Panc1 (cell line): ENCODE results near the gene FAM107B. TPM values are rescaled to one million over a fixed set of nuclear protein-coding genes. Genes with fewer than 3 reads are reported as not detected.

Source experiments
- ATAC-seq: fragments of 200-7000 bp; cut with Tn5 transposase; 2 replicates; pipeline ENCODE4 v1.9.1; 2020; ENCODE audit warnings: mild to moderate bottlenecking, moderate library complexity
- BruUV-seq: library from RNA; stranded (reverse); fragments of 400-500 nt; replicated peaks from 2 replicates; lab custom pipeline; 2021; lab: Mats Ljungman, UMichigan
- CTCF ChIA-PET: fragments of 300-600 bp; sonication (Branson Sonifier 250); formaldehyde crosslinking; loops from one replicate; lab custom pipeline; 2022; ENCODE audit warnings: antibody characterized with exemption; lab: Charles Lee
- POLR2A ChIA-PET: fragments of 300-600 bp; sonication (Branson Sonifier 250); formaldehyde crosslinking; loops from one replicate; lab custom pipeline; 2022; ENCODE audit warnings: antibody characterized with exemption; lab: Charles Lee
- DNase-seq: peaks from one replicate; pipeline ENCODE4 v3.0.0-alpha.2; 2010; ENCODE audit warnings: low read depth, low spot score
- H3K27ac ChIP-seq: 2 replicates; pipeline ENCODE4 v1.5.1; 2011; ENCODE audit warnings: mild to moderate bottlenecking, low read length, inconsistent platforms
- H3K27me3 ChIP-seq: fragments of 200-500 bp; sonication (Bioruptor generic); 2 replicates; pipeline ENCODE4 v1.6.0; 2014; ENCODE audit warnings: low read length, inconsistent platforms; ENCODE audit not compliant: control insufficient read depth, insufficient read depth
- H3K36me3 ChIP-seq: fragments of 200-500 bp; sonication (Bioruptor generic); 2 replicates; pipeline ENCODE4 v1.5.1; 2014; ENCODE audit warnings: inconsistent platforms, mild to moderate bottlenecking, low read length, moderate library complexity; ENCODE audit not compliant: control insufficient read depth, insufficient read depth
- H3K4me1 ChIP-seq: 2 replicates; pipeline ENCODE4 v1.5.1; 2011; ENCODE audit warnings: inconsistent platforms, mild to moderate bottlenecking, low read length, moderate library complexity; ENCODE audit not compliant: control insufficient read depth, insufficient read depth
- H3K4me3 ChIP-seq, 2 experiments: 2 replicates each; pipeline ENCODE4 v1.5.1; 2011 to 2012; ENCODE audit warnings: low read depth in 2 of 2, low read length in 2 of 2, mild to moderate bottlenecking in 2 of 2, inconsistent platforms in 1 of 2, moderate library complexity in 1 of 2
- H3K9me3 ChIP-seq: fragments of 200-500 bp; sonication (Bioruptor generic); 2 replicates; pipeline ENCODE4 v1.5.1; 2014; ENCODE audit warnings: low read depth, mild to moderate bottlenecking, inconsistent platforms, low read length, moderate library complexity; ENCODE audit not compliant: control insufficient read depth, insufficient read depth
- POLR2AphosphoS5 ChIP-seq: IDR thresholded peaks from 2 replicates; pipeline ENCODE4 v1.6.1; 2012; ENCODE audit warnings: mild to moderate bottlenecking, low read depth, low read length, moderate library complexity
- SIN3A ChIP-seq: IDR thresholded peaks from 2 replicates; pipeline ENCODE4 v1.6.1; 2012; ENCODE audit warnings: low read depth, mild to moderate bottlenecking, low read length, moderate library complexity, borderline replicate concordance; ENCODE audit not compliant: insufficient read depth
- TCF7L2 ChIP-seq: IDR thresholded peaks from 2 replicates; pipeline ENCODE4 v1.6.1; 2011; ENCODE audit warnings: mild to moderate bottlenecking, low read depth, low read length, inconsistent platforms
- in situ Hi-C: cut with HindIII; loops from 2 replicates; pipeline ENCODE4 v1.10.0; 2016; ENCODE audit warnings: low sequenced_read_pairs, low pct_unique_long_range_greater_than_20kb
- intact Hi-C: fragments of 100-400 bp; cut with micrococcal nuclease; formaldehyde crosslinking; loops from one replicate; pipeline ENCODE4 v1.10.0; 2022; ENCODE audit not compliant: unreplicated experiment
- total RNA-seq: library from RNA; stranded (reverse); gene quantifications from one replicate; pipeline ENCODE4 v1.2.1, GENCODE V29; 2021; ENCODE audit not compliant: unreplicated experiment
- TF ChIP-seq, protein P1 (sequence below): fragments of 450-650 bp; IDR thresholded peaks from 2 replicates; pipeline ENCODE4 v1.5.1; 2017; ENCODE audit warnings: mild to moderate bottlenecking
- TF ChIP-seq, protein P2 (sequence below), 2 experiments: IDR thresholded peaks; 2 replicates each; pipeline ENCODE4 v1.6.1; 2011 to 2012; ENCODE audit warnings: low read depth in 2 of 2, control low read depth in 1 of 2, low read length in 1 of 2, mild to moderate bottlenecking in 1 of 2, moderate library complexity in 1 of 2; ENCODE audit not compliant: insufficient read depth in 1 of 2

Gene FAM107B
- total RNA-seq, 1 experiment from 2014 or later = 13.4 TPM

DNA sequence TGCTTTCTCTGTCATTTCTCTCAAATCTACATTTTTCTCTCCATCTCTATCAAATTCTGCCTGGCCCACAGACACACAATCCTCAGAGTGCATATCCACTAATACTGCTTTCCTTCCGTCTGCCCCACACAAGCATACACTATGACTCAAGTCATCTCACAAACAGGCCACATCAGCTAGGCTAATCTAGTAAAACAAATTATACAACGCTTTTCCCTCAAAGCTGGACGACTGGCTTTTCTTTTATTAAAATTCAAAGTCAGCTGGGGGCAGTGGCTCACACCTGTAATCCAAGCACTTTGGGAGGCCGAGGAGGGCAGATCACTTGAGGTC lies 161.1 kb downstream of the FAM107B start:
- no peak for ATAC-seq
- H3K27me3 ChIP-seq = no peaks in the 10 kb centered on the region

DNA sequence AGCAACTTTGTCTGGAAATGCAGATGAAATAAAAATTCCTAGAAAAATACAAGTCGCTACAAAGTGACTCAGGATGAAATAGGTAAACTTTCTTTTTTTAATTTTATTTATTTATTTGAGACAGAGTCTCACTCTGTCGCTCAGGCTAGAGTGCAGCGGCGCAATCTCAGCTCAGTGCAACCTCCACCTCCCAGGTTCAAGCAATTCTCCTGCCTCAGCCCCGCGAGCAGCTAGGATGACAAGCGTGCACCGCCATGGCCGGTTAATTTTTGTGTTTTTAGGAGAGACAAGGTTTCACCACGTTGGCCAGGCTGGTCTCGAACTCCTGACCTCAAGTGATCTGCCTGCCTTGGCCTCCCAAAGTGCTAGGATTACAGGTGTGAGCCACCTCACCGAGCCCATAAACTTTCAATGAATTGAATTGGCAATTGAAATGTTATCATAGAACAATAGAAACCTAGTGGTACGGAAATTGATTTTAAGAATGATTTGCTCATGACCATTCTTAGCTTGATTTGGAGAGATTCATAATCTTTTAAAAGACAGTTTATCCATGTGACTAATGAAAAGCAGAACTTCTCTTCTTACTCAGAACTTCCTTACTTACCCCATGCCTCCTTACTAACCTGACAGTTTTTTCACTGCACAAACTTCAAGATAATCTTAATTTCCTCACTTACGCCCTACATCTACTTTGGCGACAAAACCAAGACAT lies 161.7 kb downstream of the FAM107B start:
- H3K4me1 ChIP-seq = no peaks in the 10 kb centered on the region
- DNase-seq (no peak), ATAC-seq (no peak)
- ChIA-PET CTCF (no interaction called here), POLR2A (no interaction called here)
- no peak overlapping the region for H3K27ac ChIP-seq
- no peak overlapping the region for H3K4me3 ChIP-seq
- TF ChIP-seq POLR2AphosphoS5 (no peak), TCF7L2 (no peak), SIN3A (no peak)
- TF ChIP-seq, protein P1, sequence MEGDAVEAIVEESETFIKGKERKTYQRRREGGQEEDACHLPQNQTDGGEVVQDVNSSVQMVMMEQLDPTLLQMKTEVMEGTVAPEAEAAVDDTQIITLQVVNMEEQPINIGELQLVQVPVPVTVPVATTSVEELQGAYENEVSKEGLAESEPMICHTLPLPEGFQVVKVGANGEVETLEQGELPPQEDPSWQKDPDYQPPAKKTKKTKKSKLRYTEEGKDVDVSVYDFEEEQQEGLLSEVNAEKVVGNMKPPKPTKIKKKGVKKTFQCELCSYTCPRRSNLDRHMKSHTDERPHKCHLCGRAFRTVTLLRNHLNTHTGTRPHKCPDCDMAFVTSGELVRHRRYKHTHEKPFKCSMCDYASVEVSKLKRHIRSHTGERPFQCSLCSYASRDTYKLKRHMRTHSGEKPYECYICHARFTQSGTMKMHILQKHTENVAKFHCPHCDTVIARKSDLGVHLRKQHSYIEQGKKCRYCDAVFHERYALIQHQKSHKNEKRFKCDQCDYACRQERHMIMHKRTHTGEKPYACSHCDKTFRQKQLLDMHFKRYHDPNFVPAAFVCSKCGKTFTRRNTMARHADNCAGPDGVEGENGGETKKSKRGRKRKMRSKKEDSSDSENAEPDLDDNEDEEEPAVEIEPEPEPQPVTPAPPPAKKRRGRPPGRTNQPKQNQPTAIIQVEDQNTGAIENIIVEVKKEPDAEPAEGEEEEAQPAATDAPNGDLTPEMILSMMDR = no peak
- TF ChIP-seq, protein P2, sequence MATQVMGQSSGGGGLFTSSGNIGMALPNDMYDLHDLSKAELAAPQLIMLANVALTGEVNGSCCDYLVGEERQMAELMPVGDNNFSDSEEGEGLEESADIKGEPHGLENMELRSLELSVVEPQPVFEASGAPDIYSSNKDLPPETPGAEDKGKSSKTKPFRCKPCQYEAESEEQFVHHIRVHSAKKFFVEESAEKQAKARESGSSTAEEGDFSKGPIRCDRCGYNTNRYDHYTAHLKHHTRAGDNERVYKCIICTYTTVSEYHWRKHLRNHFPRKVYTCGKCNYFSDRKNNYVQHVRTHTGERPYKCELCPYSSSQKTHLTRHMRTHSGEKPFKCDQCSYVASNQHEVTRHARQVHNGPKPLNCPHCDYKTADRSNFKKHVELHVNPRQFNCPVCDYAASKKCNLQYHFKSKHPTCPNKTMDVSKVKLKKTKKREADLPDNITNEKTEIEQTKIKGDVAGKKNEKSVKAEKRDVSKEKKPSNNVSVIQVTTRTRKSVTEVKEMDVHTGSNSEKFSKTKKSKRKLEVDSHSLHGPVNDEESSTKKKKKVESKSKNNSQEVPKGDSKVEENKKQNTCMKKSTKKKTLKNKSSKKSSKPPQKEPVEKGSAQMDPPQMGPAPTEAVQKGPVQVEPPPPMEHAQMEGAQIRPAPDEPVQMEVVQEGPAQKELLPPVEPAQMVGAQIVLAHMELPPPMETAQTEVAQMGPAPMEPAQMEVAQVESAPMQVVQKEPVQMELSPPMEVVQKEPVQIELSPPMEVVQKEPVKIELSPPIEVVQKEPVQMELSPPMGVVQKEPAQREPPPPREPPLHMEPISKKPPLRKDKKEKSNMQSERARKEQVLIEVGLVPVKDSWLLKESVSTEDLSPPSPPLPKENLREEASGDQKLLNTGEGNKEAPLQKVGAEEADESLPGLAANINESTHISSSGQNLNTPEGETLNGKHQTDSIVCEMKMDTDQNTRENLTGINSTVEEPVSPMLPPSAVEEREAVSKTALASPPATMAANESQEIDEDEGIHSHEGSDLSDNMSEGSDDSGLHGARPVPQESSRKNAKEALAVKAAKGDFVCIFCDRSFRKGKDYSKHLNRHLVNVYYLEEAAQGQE (IDR thresholded peaks at IDR 0.05; ENCODE audit: insufficient read depth in 1 of 2, low read depth in 2 of 2, low read length in 1 of 2) = no peak
- intact Hi-C loops = no loop called here
- H3K36me3 ChIP-seq = no peaks in the 10 kb centered on the region
- no TSS peak for BruUV-seq
- in situ Hi-C loops = no loop called here
- no peaks in the 10 kb centered on the region for H3K9me3 ChIP-seq
- no peaks in the 10 kb centered on the region for H3K27me3 ChIP-seq

More for the DNA sequence above, 161.1 kb downstream of the FAM107B start:
- in situ Hi-C loops (no loop called here), intact Hi-C loops (no loop called here)
- no peak for DNase-seq
- CTCF ChIA-PET = no interaction called here
- Histone ChIP-seq H3K4me3 (no peak overlapping the region), H3K36me3 (no peaks in the 10 kb centered on the region), H3K27ac (no peak overlapping the region), H3K9me3 (no peaks in the 10 kb centered on the region), H3K4me1 (no peaks in the 10 kb centered on the region)
- TF ChIP-seq, protein P2 (IDR thresholded peaks at IDR 0.05; ENCODE audit: insufficient read depth in 1 of 2, low read depth in 2 of 2, low read length in 1 of 2) = no peak
- TF ChIP-seq TCF7L2 (no peak), POLR2AphosphoS5 (no peak), SIN3A (no peak)
- TF ChIP-seq, protein P1 = no peak
- no TSS peak for BruUV-seq
- POLR2A ChIA-PET = no interaction called here
